ENCODE results near the gene IRX4.

Gene IRX4

GRCh38 chr5:1882337-1883119 lies at the start of gene IRX4:
TSS of gene IRX4 (minus strand) at chr5:1882925. CDS start at chr5:1882647, 278 bp downstream.
- DNase-seq (ENCODE audit: low read depth in 2 of 2): no peak

GRCh38 chr5:1931604-1932231 lies 49.0 kb upstream of the IRX4 start:
- no peak for DNase-seq (ENCODE audit: low read depth in 2 of 2)

GRCh38 chr5:1930880-1931603 lies 48.3 kb upstream of the IRX4 start:
- DNase-seq (ENCODE audit: low read depth in 2 of 2): no peak

GRCh38 chr5:1930501-1930879 lies 47.8 kb upstream of the IRX4 start:
- DNase-seq (ENCODE audit: low read depth in 2 of 2): no peak

GRCh38 chr5:1929108-1929991 lies 46.6 kb upstream of the IRX4 start:
- no peak for DNase-seq (ENCODE audit: low read depth in 2 of 2)

GRCh38 chr5:1926471-1927341 lies 44.0 kb upstream of the IRX4 start:
- DNase-seq (ENCODE audit: low read depth in 2 of 2): no peak

GRCh38 chr5:1926071-1926440 lies 43.3 kb upstream of the IRX4 start:
- no peak for DNase-seq (ENCODE audit: low read depth in 2 of 2)

- DNase-seq (ENCODE audit: low read depth in 2 of 2): no peak
Measured at GRCh38 chr5:1925111-1926070, 42.7 kb upstream of the IRX4 start.

- no peak for DNase-seq (ENCODE audit: low read depth in 2 of 2)
Measured at GRCh38 chr5:1923766-1924165, 41.0 kb upstream of the IRX4 start.

- no peak for DNase-seq (ENCODE audit: low read depth in 2 of 2)
Measured at GRCh38 chr5:1923341-1923740, 40.6 kb upstream of the IRX4 start.

- no peak for DNase-seq (ENCODE audit: low read depth in 2 of 2)
Measured at GRCh38 chr5:1921711-1922110, 39.0 kb upstream of the IRX4 start.

- no peak for DNase-seq (ENCODE audit: low read depth in 2 of 2)
Measured at GRCh38 chr5:1919750-1920149, 37.0 kb upstream of the IRX4 start.

- DNase-seq (ENCODE audit: low read depth in 2 of 2): no peak
Measured at GRCh38 chr5:1919209-1919566, 36.5 kb upstream of the IRX4 start.

GRCh38 chr5:1918488-1919208 lies 35.9 kb upstream of the IRX4 start:
- no peak for DNase-seq (ENCODE audit: low read depth in 2 of 2)

- DNase-seq (ENCODE audit: low read depth in 2 of 2): no peak
Measured at GRCh38 chr5:1917830-1918487, 35.2 kb upstream of the IRX4 start.

- DNase-seq (ENCODE audit: low read depth in 2 of 2): no peak
Measured at GRCh38 chr5:1916041-1917001, 33.6 kb upstream of the IRX4 start.

GRCh38 chr5:1915316-1915715 lies 32.6 kb upstream of the IRX4 start:
- no peak for DNase-seq (ENCODE audit: low read depth in 2 of 2)
